GM10266 (cell line): ENCODE data around the gene SRMS.

Experiments
- DNase-seq: peaks from one replicate; pipeline ENCODE4 v3.0.0; 2012; ENCODE audit errors: extremely low spot score
- TF ChIP-seq, protein P1 (sequence below): IDR thresholded peaks from 2 replicates; pipeline ENCODE4 v1.5.1; 2012; ENCODE audit warnings: mild to moderate bottlenecking, low read depth; ENCODE audit not compliant: control insufficient read depth, insufficient read depth; ENCODE audit errors: missing control alignments

SRMS gene

DNA sequence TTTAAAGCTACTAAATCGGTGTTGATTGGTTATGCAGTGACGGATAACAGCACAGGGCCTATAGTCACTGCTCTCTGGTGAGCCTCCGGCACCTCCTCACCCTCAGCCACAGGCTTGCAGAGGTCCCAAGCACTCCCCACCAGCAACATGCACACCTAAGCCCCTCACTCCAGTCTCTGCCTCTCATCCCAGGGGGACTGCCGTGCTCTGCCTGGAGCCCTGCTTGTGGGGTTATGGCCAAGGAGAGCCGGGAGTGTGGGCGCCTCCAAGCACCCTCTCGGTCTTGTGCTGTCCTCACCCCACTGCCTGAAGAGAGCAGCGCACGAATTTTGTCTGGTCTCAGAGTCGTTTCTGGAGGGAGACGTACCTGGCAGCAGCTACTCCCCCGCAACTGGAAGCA, 41.8 kb downstream of the SRMS start:
- DNase-seq = no peak
- TF ChIP-seq, protein P1, sequence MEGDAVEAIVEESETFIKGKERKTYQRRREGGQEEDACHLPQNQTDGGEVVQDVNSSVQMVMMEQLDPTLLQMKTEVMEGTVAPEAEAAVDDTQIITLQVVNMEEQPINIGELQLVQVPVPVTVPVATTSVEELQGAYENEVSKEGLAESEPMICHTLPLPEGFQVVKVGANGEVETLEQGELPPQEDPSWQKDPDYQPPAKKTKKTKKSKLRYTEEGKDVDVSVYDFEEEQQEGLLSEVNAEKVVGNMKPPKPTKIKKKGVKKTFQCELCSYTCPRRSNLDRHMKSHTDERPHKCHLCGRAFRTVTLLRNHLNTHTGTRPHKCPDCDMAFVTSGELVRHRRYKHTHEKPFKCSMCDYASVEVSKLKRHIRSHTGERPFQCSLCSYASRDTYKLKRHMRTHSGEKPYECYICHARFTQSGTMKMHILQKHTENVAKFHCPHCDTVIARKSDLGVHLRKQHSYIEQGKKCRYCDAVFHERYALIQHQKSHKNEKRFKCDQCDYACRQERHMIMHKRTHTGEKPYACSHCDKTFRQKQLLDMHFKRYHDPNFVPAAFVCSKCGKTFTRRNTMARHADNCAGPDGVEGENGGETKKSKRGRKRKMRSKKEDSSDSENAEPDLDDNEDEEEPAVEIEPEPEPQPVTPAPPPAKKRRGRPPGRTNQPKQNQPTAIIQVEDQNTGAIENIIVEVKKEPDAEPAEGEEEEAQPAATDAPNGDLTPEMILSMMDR = no peak

DNA sequence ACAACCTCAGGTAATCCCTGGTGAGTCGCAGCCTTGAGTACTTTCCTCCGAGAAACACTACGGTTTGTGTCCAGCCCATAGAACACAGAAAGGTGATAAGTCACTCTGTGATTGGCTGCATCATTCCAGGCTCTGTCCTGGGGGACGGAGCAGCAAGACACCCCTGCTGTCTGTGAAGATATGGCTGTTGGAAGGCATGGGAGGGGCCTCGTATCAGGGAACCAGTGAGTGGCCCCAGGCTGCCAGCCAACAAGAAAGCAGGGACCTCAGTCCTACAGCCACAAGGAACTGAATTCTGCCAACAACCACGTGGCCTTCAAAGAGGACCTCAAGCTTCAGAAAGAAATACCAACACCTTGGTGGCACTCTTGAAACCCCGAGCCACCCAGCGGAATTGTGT, 42.3 kb downstream of the SRMS start:
- TF ChIP-seq, protein P1 = no peak
- DNase-seq = no peak

DNA sequence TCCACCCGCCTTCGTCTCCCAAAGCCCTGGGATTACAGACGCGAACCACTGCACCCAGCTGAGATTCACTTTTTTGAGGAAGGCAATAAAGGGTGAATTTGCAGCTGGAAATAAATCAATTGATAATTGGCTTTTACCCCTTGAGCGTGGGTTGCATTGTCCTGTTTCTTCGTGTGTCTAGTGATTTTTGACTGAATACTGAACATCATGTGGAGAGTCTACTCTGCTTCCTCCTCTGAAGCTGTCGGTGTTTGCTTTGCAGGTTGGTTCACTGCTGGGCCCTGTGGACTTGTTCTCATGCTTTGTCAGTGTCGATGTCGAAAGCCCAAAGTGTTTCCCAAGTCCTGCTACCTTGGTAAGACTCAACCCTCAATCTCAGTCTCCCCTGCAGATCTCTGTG, 42.9 kb downstream of the SRMS start:
- TF ChIP-seq, protein P1 = no peak

DNA sequence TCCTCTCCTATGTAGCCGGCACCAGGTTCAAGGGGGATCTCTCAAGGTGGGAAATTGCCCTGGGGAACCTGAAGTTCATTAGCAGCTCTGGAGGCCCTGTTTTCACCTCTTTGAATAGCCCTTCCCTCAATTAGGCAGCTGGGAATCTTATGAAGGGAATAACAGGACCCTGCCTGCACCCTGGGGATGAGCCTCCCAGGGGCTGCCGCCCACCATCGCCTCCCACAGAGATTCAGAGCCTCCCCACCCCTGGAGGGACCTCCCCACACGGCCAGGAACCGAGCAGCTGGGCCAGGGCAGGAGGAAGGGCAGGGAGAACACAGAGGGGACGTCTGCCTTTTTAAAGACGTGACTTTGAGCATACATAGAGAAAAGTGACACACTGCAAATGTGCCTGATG, 44.0 kb downstream of the SRMS start:
- DNase-seq = no peak
- TF ChIP-seq, protein P1 = no peak

More for the DNA sequence above, 42.9 kb downstream of the SRMS start:
- DNase-seq = no peak

DNA sequence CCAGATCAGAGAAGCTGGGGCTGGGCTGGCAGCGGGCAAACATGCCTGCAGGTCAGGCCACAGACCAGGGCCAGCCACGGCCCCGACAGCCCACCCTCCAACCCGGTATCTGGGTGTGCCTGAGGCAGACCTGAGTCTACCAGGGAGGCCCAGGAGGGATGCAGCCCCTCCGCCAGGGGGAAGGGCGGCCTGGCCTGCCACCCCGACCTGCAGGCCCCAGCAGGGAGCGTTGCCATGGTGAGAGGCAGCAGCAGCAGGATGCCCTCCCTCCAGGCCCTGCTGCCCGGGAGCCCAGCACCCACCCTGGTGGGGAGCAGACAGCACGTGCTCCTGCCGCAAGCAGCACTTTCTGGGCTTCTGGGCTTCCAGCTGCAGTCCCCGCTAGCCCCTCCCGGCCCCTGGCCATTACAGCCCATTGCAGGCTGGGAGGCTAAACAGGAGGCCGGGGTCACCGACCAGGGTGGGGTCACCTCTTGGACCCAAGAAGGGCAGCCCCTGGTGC, 44.8 kb downstream of the SRMS start:
- DNase-seq = no peak
- TF ChIP-seq, protein P1 = no peak

DNA sequence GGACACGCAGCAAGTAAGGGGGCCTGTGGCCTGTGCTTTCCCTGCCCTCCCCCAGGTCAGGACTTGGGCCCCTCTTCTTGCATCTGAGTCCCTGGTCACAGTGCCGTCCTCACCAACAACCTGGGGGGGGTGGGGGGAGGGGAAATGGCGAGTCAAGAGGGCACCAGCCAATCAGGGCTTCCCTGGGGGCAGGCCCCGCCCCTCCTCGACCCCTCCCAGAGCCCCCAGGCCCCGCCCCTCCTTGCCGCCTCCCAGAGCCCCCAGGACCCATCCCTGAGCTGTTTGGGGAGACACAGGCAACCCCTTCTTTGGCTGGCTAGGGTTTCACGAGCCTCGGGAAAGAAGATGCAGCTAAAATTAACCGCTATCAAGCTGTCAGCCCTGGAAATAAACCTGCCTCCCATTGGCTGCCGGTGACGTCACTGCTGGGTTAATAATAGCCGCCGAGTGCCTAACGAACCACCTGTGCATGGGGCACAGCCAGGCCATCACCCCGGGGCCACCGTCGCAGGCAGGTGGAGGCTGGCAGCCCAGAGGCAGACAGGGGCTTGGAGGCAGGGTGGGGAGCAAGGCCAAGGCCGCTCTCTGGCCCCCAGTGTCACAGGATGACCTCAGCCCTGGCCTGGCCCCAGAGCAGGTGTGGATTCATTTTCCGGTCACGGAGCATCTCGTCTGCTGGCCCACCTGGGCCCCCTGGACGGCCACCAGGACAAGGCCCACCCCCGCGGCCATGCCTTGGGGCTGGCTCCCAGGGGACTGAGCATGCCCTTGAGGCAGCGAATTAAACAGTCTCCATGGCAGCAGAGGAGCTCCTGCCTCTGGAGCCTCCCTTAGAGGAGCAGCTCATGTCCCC, 45.5 kb downstream of the SRMS start:
- DNase-seq = no peak
- TF ChIP-seq, protein P1 = no peak

DNA sequence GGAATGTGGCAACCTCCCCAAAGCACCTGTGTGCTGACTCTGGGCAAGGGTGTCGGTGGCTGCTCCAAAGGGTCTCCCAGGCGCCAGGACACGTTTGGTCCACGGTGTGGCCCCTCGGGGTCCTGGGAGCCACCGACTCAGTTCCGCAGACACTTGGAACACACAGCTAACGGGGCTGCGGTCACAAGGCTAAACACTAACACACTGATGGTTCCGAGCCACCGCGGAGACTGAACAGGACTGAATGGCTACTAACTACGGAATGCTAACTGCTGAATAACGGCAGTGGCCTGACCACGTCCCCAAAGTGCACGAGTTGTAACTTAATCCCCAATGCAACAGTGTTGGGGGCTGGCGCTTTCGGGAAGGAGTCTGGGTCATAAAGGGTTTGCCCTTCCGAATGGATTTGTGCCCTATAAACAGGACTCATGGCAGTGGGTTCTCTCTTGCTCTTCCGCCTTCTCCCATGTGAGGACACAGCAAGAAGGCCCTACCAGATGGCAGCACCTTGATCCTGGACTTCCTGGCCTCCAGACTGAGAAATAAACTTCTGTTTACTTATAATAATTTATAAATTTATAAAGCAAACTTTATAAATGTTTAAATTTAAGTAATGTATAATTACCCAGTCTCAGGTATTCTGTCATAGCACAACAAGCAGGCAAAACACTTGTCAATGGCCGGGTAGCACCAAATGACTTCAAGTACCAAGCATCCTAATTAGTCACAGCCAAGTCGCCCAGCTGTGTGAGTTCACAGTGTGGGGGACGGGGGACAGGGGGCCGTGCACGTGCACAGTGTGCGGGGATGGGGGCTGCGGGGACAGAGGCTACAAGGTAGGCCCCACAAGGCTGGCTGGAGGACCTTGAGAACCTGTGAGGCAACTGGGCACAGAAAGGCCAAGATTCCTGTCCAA, 46.4 kb downstream of the SRMS start:
- no peak for DNase-seq
- TF ChIP-seq, protein P1 = no peak
